ENCODE measurements around the gene PLA2R1. TPM values are rescaled to one million over a fixed set of nuclear protein-coding genes. Genes with fewer than 3 reads are reported as not detected.

Gene PLA2R1
- total RNA-seq, 1 experiment from 2014 or later, result 3.4 TPM

DNA sequence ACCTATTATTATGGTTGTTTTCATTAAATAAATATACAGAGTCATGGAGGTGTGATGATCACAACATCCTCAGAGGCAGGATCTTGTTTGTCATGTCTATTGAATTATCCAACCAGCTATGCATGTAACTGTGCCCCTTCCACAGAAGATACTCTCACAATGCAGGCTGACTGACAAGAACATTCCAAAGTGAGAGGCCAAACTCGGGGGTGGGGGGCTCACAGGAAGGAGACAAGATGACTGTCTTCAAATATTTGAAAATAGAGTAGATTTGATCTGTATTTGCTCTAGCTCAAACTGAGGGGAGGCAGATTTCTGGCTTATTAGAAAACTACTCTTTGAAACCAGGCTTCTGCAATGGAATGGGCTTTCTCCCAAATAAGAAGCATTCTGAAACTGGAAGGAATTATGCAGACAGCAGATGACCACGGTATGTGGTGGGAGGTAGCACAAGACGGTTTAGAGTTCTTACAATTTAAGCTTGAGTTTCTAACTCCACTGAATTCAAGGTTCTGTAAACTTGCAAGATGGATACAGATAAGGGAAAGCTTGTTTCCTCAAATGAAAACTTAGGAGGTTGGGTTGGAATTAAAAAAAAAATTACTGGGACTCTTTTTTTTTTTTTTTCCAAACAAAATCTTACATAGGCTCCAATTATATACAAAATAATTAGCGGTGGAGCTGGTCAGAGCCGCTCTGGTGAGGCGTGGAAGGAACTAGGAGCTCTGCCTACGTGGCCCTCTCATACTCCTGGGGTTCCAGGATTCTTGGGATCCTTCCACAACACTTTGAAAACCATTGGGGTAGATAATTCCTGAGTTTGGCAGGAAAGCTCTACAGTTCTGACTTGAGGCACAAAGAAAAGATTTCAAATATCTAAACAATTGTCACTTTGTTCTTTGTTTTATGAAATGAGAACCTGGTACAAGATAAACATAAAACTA lies 79.3 kb downstream of the PLA2R1 start:
- CTCF ChIA-PET, result no interaction called here
- Histone ChIP-seq H3K27me3 (ENCODE audit: low read length) (no peaks in the 10 kb centered on the region), H3K9me2 (replicated peaks; ENCODE audit: low read length) (no peaks in the 10 kb centered on the region), H4K20me1 (ENCODE audit: low read length) (no peaks in the 10 kb centered on the region), H3K9me3 (ENCODE audit: low read length) (no peaks in the 10 kb centered on the region), H3F3A (ENCODE audit: low read length, unreplicated experiment) (no peaks in the 10 kb centered on the region), H3K4me3 (ENCODE audit: low read length) (no peak overlapping the region), H3K4me1 (ENCODE audit: insufficient read depth, low read length) (peaks cover 19% of the 10 kb centered on the region), H3K36me3 (ENCODE audit: low read depth, low read length) (no peaks in the 10 kb centered on the region), H3K4me2 (ENCODE audit: low read length) (no peak overlapping the region), H3K9ac (ENCODE audit: low read length) (no peak overlapping the region), H3K79me2 (ENCODE audit: low read length) (no peaks in the 10 kb centered on the region), H3K27ac (ENCODE audit: low read length) (0 out of 2 replicates have a peak overlapping the region, but pooled peaks have one; percentile 3), H2AFZ (ENCODE audit: low read length) (no peak overlapping the region)
- POLR2A ChIA-PET (ENCODE audit: unreplicated experiment), result interaction anchor here (1.0 kb wide), 1 partner anchor 135 kb away, joined by 3 read pairs; no protein-coding TSS in a partner anchor
- ATAC-seq, result peak; percentile 25; the same call in 1 of the 2 replicates
- intact Hi-C loops (cut with micrococcal nuclease), result no loop called here
- TF ChIP-seq EZH2 (IDR thresholded peaks at IDR 0.05; ENCODE audit: low read length, unreplicated experiment) (no peak), EZH2phosphoT487 (IDR thresholded peaks at IDR 0.05; ENCODE audit: borderline replicate concordance, low read length) (no peak), CTCF (conservative IDR thresholded peaks at IDR 0.05; ENCODE audit: low read depth, low read length) (no peak)
- no peak for DNase-seq
- no TSS peak for BruUV-seq (replicated peaks)

DNA sequence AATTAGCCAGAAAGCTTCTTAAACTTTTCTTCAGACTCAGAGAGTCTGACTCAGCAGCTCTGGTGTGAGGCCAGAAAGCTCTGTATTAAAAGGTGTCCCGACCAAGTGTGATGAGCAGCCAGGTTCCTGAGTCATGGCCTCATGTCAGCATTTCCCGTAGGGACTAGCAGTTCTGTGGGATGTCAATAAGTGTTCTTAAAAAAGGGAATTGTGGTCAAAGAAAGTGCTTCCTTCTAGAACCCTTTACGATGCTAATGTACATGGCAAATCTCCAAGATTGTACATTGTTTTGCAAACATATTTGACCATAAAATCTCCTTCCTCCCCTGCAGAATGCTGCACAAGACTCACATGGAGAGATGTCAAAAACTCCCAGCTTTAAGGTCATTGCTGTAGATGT lies 80.1 kb downstream of the PLA2R1 start:
- no peaks in the 10 kb centered on the region for H3K36me3 ChIP-seq (ENCODE audit: low read depth, low read length)
- ChIA-PET CTCF (no interaction called here), POLR2A (ENCODE audit: unreplicated experiment) (no interaction called here)
- no peaks in the 10 kb centered on the region for H3K27me3 ChIP-seq (ENCODE audit: low read length)
- H4K20me1 ChIP-seq (ENCODE audit: low read length), result no peaks in the 10 kb centered on the region
- DNase-seq (peak; percentile 77), ATAC-seq (peak; percentile 97)
- no peak for TF ChIP-seq EZH2phosphoT487 (IDR thresholded peaks at IDR 0.05; ENCODE audit: borderline replicate concordance, low read length)
- TF ChIP-seq CTCF (conservative IDR thresholded peaks at IDR 0.05; ENCODE audit: low read depth, low read length), result no peak
- no peak for TF ChIP-seq EZH2 (IDR thresholded peaks at IDR 0.05; ENCODE audit: low read length, unreplicated experiment)
- H3K4me1 ChIP-seq (ENCODE audit: insufficient read depth, low read length), result peaks cover 19% of the 10 kb centered on the region
- H3K4me2 ChIP-seq (ENCODE audit: low read length), result peak overlapping the region; percentile 18; the same call in 1 of the 2 replicates
- no peaks in the 10 kb centered on the region for H3K9me3 ChIP-seq (ENCODE audit: low read length)
- H3K79me2 ChIP-seq (ENCODE audit: low read length), result no peaks in the 10 kb centered on the region
- H3K4me3 ChIP-seq (ENCODE audit: low read length), result no peak overlapping the region
- intact Hi-C loops (cut with micrococcal nuclease), result no loop called here
- H3K9ac ChIP-seq (ENCODE audit: low read length), result no peak overlapping the region
- BruUV-seq (replicated peaks), result no TSS peak
- no peaks in the 10 kb centered on the region for H3K9me2 ChIP-seq (replicated peaks; ENCODE audit: low read length)
- H3F3A ChIP-seq (ENCODE audit: low read length, unreplicated experiment), result no peaks in the 10 kb centered on the region
- H3K27ac ChIP-seq (ENCODE audit: low read length), result 0 out of 2 replicates have a peak overlapping the region, but pooled peaks have one; percentile 3
- no peak overlapping the region for H2AFZ ChIP-seq (ENCODE audit: low read length)

Measured in PC-3 (cell line).